SK-N-SH (cell line): Measurements from ENCODE around the gene RILPL1. TPM values are rescaled to one million over a fixed set of nuclear protein-coding genes. Genes with fewer than 3 reads are reported as not detected.

Experiments
- CTCF ChIA-PET: fragments of 300-600, 350-600 bp; formaldehyde crosslinking; extraction: SDS; loops from one replicate; lab custom pipeline; 2021; lab: Yijun Ruan, JAX
- POLR2A ChIA-PET: fragments of 350-600 bp; sonication (Branson Sonifier 250); formaldehyde crosslinking; extraction: SDS; loops from one replicate; lab custom pipeline; 2020; ENCODE audit warnings: antibody characterized with exemption, inconsistent platforms; lab: Yijun Ruan, JAX
- DNase-seq: peaks from one replicate; pipeline ENCODE4 v3.0.0; 2012
- H2AFZ ChIP-seq: fragments of 200-600 bp; sonication (generic); 2 replicates; pipeline ENCODE4 v1.8.1; 2016; ENCODE audit warnings: antibody characterized with exemption, mild to moderate bottlenecking, low read depth
- H3F3A ChIP-seq: fragments of 200-600 bp; sonication (generic); replicated peaks from 2 replicates; pipeline ENCODE3; 2016; ENCODE audit warnings: antibody characterized with exemption, mild to moderate bottlenecking; ENCODE audit not compliant: insufficient read depth
- H3K27ac ChIP-seq, 2 experiments: fragments of 200-500 bp in 1 of 2; fragments of 200-600 bp in 1 of 2; sonication (Bioruptor generic) in 1 of 2; sonication (generic), shearing (Covaris generic) in 1 of 2; 2 replicates each; pipeline versions ENCODE4 v1.5.1 to v1.6.1; 2014 to 2016; ENCODE audit warnings: low read depth in 2 of 2, inconsistent platforms in 1 of 2, low read length in 1 of 2, mild to moderate bottlenecking in 1 of 2, mixed read lengths in 1 of 2
- H3K27me3 ChIP-seq: fragments of 200-600 bp; sonication (generic), shearing (Covaris generic); 2 replicates; pipeline ENCODE4 v1.6.1; 2016; ENCODE audit warnings: mixed run types; ENCODE audit not compliant: insufficient read depth
- H3K36me3 ChIP-seq, 2 experiments: fragments of 200-500 bp in 1 of 2; fragments of 200-600 bp in 1 of 2; sonication (Bioruptor generic) in 1 of 2; sonication (generic) in 1 of 2; replicated peaks in 1 of 2; 2 replicates each; pipeline versions ENCODE3 to v1.5.1; 2014 to 2016; ENCODE audit warnings: low read length in 1 of 2, mild to moderate bottlenecking in 1 of 2; ENCODE audit not compliant: insufficient read depth in 2 of 2, control insufficient read depth in 1 of 2
- H3K4me1 ChIP-seq, 2 experiments: fragments of 200-500 bp in 1 of 2; fragments of 200-600 bp in 1 of 2; sonication (Bioruptor generic) in 1 of 2; sonication (generic), shearing (Covaris generic) in 1 of 2; 2 replicates each; pipeline versions ENCODE4 v1.5.1 to v1.6.1; 2014 to 2016; ENCODE audit warnings: low read depth in 1 of 2, low read length in 1 of 2, mixed run types in 1 of 2; ENCODE audit not compliant: insufficient read depth in 2 of 2, control insufficient read depth in 1 of 2
- H3K4me2 ChIP-seq: fragments of 200-600 bp; sonication (generic), shearing (Covaris generic); 2 replicates; pipeline ENCODE4 v1.6.1; 2017; ENCODE audit warnings: mixed run types
- H3K4me3 ChIP-seq, 2 experiments: fragments of 200-500 bp in 1 of 2; fragments of 200-600 bp in 1 of 2; sonication (Bioruptor generic) in 1 of 2; sonication (generic), shearing (Covaris generic) in 1 of 2; 2 replicates each; pipeline versions ENCODE4 v1.5.1 to v1.8.1; 2014 to 2016; ENCODE audit warnings: low read depth in 2 of 2, inconsistent platforms in 1 of 2, low read length in 1 of 2, mild to moderate bottlenecking in 1 of 2, mixed read lengths in 1 of 2, moderate library complexity in 1 of 2
- H3K79me2 ChIP-seq: fragments of 200-600 bp; sonication (generic); 2 replicates; pipeline ENCODE4 v1.8.1; 2017; ENCODE audit warnings: mild to moderate bottlenecking; ENCODE audit not compliant: insufficient read depth
- H3K9ac ChIP-seq: fragments of 200-600 bp; sonication (generic); 2 replicates; pipeline ENCODE4 v1.6.1; 2017; ENCODE audit warnings: mixed run types
- H3K9me2 ChIP-seq: fragments of 200-600 bp; sonication (generic); 2 replicates; pipeline ENCODE4 v1.6.1; 2017; ENCODE audit warnings: mixed run types
- H3K9me3 ChIP-seq: fragments of 200-600 bp; sonication (generic); 2 replicates; pipeline ENCODE4 v1.6.1; 2017; ENCODE audit warnings: mixed run types, mild to moderate bottlenecking, moderate library complexity
- H4K20me1 ChIP-seq: fragments of 200-600 bp; sonication (generic); 2 replicates; pipeline ENCODE4 v1.6.1; 2017; ENCODE audit warnings: mild to moderate bottlenecking, mixed run types; ENCODE audit not compliant: insufficient read depth
- FOSL2 ChIP-seq: IDR thresholded peaks from 2 replicates; pipeline ENCODE4 v1.4.0; 2012; ENCODE audit warnings: low read depth, mild to moderate bottlenecking, moderate library complexity, borderline replicate concordance
- GATA2 ChIP-seq: sonication (generic); formaldehyde crosslinking; IDR thresholded peaks from 2 replicates; pipeline ENCODE4 v1.5.0; 2020; ENCODE audit warnings: mild to moderate bottlenecking, missing genetic modification reagents
- MEF2A ChIP-seq: IDR thresholded peaks from 2 replicates; pipeline ENCODE4 v1.4.0; 2012; ENCODE audit warnings: low read depth, borderline replicate concordance
- POLR2AphosphoS5 ChIP-seq: IDR thresholded peaks from 2 replicates; pipeline ENCODE4 v1.6.1; 2012; ENCODE audit warnings: low read depth, low read length
- RAD21 ChIP-seq: IDR thresholded peaks from 2 replicates; pipeline ENCODE4 v1.6.1; 2012; ENCODE audit warnings: mild to moderate bottlenecking, low read length
- TCF12 ChIP-seq: IDR thresholded peaks from 2 replicates; pipeline ENCODE4 v1.4.0; 2012
- WGBS: methylation state at CpG from one replicate; pipeline ENCODE4 v1.1.6; 2017; ENCODE audit warnings: low lambda C conversion rate; 5-methylcytosine and 5-hydroxymethylcytosine counted together
- polyA plus RNA-seq, 3 experiments: library from polyadenylated mRNA; depleted of rRNA; stranded (reverse); fragments of >200 nt; gene quantifications; 2 replicates each; pipeline ENCODE4 v1.2.3, GENCODE V29; 2012
- TF ChIP-seq, protein P1 (sequence below): IDR thresholded peaks from 2 replicates; pipeline ENCODE4; 2012
- TF ChIP-seq, protein P2 (sequence below): IDR thresholded peaks from 2 replicates; pipeline ENCODE4 v1.6.1; 2012; ENCODE audit warnings: mild to moderate bottlenecking, low read depth, low read length, moderate library complexity

Gene RILPL1
- polyA plus RNA-seq, 1 of the 3 experiments (the other 2 are of a cell fraction): 32.6 TPM

DNA sequence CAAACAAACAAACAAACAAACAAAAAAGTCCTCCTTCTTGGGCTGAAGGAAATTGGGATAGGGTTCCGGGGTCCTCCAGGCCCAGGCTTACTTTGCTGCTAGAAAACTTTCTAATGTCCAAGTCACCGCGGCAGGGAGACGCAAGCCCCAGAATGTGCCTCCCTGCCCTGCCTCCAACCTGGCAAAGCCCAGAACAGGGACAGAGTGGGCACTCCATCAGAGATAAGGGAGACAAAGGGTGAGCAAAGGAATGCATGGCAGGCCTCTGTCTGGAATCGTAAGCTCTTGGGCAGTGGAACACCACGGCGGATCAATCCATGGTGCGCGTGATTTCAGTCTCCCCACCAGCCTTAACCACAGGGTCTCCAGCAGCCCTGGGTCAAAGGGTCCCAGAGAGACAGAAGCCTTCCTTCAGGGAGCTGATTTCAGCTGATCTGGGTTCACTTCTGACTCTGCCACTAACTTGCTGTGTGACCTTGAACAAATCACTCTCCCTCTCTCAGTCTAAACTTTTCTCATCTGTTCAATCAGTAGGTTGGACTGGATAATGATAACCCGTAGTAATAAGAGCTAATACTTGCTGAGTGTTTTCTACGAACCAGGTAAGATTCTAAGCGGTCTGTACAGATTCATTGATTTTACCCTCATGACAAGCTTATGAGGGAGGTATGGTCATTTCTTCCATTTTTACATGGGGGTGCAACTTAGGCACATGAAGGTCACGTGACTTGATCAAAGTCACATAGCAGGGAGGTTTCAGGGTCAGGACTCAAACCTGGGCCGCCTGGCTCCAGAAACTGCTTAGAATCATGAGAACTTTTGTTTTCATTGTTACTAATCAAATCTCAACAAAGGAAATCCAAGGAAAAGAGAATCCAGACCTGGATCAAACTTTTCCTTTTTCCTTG, 12.7 kb downstream of the RILPL1 start (continued):
- TF ChIP-seq, protein P1, sequence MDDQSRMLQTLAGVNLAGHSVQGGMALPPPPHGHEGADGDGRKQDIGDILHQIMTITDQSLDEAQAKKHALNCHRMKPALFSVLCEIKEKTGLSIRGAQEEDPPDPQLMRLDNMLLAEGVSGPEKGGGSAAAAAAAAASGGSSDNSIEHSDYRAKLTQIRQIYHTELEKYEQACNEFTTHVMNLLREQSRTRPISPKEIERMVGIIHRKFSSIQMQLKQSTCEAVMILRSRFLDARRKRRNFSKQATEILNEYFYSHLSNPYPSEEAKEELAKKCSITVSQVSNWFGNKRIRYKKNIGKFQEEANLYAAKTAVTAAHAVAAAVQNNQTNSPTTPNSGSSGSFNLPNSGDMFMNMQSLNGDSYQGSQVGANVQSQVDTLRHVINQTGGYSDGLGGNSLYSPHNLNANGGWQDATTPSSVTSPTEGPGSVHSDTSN: no peak

DNA sequence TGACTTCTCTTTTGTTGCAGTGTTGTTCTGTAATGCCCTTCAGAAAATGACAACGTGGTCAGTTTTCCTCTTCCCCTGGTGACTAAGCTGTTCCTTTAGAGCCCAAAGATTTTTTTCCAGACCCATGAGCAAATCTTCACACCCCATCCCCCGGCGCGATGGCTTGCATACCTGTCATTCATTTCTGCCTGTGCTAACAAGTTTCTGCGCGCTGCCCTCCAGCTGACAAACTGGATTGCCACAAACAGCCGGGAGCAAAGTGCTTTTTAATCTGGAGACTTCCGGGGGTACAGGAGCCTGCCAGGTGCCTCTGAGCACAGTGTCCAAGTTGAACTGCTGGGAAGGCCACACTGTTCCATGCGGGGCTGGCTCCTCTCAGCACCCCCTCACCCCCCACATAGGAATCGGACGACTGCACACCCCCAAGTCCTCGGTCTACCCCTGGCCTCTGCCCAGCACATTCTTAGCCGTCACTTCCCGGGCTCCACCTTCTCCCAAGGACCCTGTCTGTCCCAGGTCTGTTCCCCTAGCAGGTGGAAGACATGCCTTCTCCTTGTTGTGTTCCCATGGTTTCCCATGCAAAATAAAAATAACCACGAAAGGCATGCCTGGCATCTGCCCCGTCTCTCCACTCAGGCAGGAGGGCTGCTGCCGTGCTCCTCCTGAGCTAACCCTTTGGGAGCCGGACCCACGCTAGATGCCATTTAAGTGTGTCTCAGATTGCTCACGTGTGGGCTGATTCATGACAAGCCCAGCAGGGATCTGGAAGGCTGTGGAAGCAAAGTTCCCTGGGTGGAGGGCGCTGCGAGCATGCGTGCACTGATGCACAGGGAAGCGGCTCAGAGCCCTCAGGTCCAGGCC, 14.1 kb downstream of the RILPL1 start:
- H3K27ac ChIP-seq: peak overlapping the region; percentile 40 to 57; a peak in 3 of 4 replicates

More for the DNA sequence above, 14.1 kb downstream of the RILPL1 start:
- no peaks in the 10 kb centered on the region for H3K27me3 ChIP-seq
- no peak overlapping the region; the same call in 1 of the 2 replicates for H3K4me2 ChIP-seq
- peaks cover 17% of the 10 kb centered on the region for H3F3A ChIP-seq
- peaks cover 24 to 37% of the 10 kb centered on the region in 2 experiments for H3K36me3 ChIP-seq
- DNase-seq: no peak
- no peaks in the 10 kb centered on the region for H3K9me3 ChIP-seq
- CTCF ChIA-PET: interaction anchor here (0.9 to 1.3 kb wide), 2 partner anchors 13 to 189 kb away, joined by 3 read pairs; no protein-coding TSS in a partner anchor
- peaks cover 10% of the 10 kb centered on the region; the same call in 1 of the 2 replicates for H3K79me2 ChIP-seq
- TF ChIP-seq RAD21: no peak
- TF ChIP-seq, protein P2, sequence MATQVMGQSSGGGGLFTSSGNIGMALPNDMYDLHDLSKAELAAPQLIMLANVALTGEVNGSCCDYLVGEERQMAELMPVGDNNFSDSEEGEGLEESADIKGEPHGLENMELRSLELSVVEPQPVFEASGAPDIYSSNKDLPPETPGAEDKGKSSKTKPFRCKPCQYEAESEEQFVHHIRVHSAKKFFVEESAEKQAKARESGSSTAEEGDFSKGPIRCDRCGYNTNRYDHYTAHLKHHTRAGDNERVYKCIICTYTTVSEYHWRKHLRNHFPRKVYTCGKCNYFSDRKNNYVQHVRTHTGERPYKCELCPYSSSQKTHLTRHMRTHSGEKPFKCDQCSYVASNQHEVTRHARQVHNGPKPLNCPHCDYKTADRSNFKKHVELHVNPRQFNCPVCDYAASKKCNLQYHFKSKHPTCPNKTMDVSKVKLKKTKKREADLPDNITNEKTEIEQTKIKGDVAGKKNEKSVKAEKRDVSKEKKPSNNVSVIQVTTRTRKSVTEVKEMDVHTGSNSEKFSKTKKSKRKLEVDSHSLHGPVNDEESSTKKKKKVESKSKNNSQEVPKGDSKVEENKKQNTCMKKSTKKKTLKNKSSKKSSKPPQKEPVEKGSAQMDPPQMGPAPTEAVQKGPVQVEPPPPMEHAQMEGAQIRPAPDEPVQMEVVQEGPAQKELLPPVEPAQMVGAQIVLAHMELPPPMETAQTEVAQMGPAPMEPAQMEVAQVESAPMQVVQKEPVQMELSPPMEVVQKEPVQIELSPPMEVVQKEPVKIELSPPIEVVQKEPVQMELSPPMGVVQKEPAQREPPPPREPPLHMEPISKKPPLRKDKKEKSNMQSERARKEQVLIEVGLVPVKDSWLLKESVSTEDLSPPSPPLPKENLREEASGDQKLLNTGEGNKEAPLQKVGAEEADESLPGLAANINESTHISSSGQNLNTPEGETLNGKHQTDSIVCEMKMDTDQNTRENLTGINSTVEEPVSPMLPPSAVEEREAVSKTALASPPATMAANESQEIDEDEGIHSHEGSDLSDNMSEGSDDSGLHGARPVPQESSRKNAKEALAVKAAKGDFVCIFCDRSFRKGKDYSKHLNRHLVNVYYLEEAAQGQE: no peak
- TF ChIP-seq GATA2 (CRISPR knock-in tag): no peak
- no peak for TF ChIP-seq POLR2AphosphoS5
- no peak for TF ChIP-seq MEF2A
- TF ChIP-seq FOSL2: no peak
- TF ChIP-seq TCF12: no peak
- WGBS: 66% methylated on average over 21 of the region's 24 CpGs
- 0 out of 2 replicates have a peak overlapping the region, but pooled peaks have one; percentile 14 for H3K9ac ChIP-seq
- POLR2A ChIA-PET: no interaction called here
- H3K4me3 ChIP-seq: no peak overlapping the region
- 0 out of 4 replicates have a peak, but pooled peaks cover 0 to 5% of the 10 kb centered on the region in 2 experiments for H3K4me1 ChIP-seq
- H3K9me2 ChIP-seq: no peaks in the 10 kb centered on the region
- peaks cover 10% of the 10 kb centered on the region; the same call in 1 of the 2 replicates for H4K20me1 ChIP-seq
- H2AFZ ChIP-seq: no peak overlapping the region
